Gastroesophageal sphincter (tissue), 3 donors: ENCODE results near the gene ZNRF2.

ENCODE experiments used
- CTCF ChIP-seq, 4 experiments: fragments of 200-600 bp in 2 of 4; fragments of 450-650 bp in 2 of 4; sonication (generic) in 1 of 4; IDR thresholded peaks; one replicate each; pipeline ENCODE4 v1.5.1; 2017 to 2019; ENCODE audit warnings: antibody characterized with exemption in 4 of 4, mild to moderate bottlenecking in 2 of 4, moderate library complexity in 2 of 4
- EP300 ChIP-seq: sonication (generic); formaldehyde crosslinking; IDR thresholded peaks from one replicate; pipeline ENCODE4 v1.6.1; 2017; ENCODE audit warnings: antibody characterized with exemption, mild to moderate bottlenecking
- POLR2A ChIP-seq, 2 donors: fragments of 450-650 bp; IDR thresholded peaks; one replicate each; pipeline ENCODE4 v1.6.1; 2017; ENCODE audit warnings: antibody characterized with exemption in 2 of 2, mild to moderate bottlenecking in 2 of 2, moderate library complexity in 1 of 2
- POLR2AphosphoS5 ChIP-seq: sonication (generic); formaldehyde crosslinking; IDR thresholded peaks from one replicate; pipeline ENCODE4 v1.6.1; 2017; ENCODE audit warnings: antibody characterized with exemption

GRCh38 chr7:30270921-30271320, 13.5 kb upstream of the ZNRF2 start:
- TF ChIP-seq CTCF (IDR thresholded peaks at IDR 0.05) (no peak), POLR2AphosphoS5 (no peak), POLR2A (IDR thresholded peaks at IDR 0.05) (no peak), EP300 (no peak)
